GM18517 (cell line): ENCODE measurements around the gene PKNOX2.

Experiments
- ATAC-seq: cut with Tn5 transposase; IDR thresholded peaks from one replicate; pipeline ENCODE4 v1.9.1; 2021; ENCODE audit warnings: mild to moderate bottlenecking, moderate library complexity; ENCODE audit not compliant: unreplicated experiment

Gene PKNOX2

GRCh38 chr11:125426818-125427528 is 262.4 kb downstream of the PKNOX2 start:
- no peak for ATAC-seq

GRCh38 chr11:125428486-125429173 is 264.1 kb downstream of the PKNOX2 start:
- no peak for ATAC-seq

DNA sequence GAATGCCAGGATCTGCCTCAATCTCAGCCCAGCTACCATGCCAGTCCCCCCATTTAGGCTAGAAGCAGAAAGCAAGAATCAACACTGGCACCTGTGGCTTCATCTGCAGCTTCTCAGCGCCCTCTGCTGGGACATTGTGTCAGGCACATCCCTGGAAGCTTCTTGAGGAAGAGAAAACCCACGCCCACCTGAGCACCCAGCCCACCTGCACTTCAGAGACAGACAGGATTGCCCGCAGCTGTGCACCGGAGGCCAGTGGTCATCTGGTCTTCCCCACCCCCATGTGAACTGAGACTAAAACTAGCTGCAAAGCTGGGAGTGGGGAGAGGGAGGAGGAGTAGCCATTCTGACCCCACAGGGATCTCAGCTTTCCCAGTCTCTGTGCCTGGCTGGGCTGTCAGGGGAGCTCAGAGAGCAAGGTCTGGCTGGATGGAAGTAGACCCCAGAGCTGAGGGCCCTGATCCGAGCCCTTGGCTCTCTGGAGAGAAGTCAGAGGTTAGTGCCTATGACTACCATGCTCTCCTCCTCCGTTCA is 264.7 kb downstream of the PKNOX2 start:
- ATAC-seq: no peak

GRCh38 chr11:125429807-125430678 is 265.5 kb downstream of the PKNOX2 start:
- ATAC-seq: no peak

GRCh38 chr11:125431009-125431408 is 266.5 kb downstream of the PKNOX2 start:
- no peak for ATAC-seq

DNA sequence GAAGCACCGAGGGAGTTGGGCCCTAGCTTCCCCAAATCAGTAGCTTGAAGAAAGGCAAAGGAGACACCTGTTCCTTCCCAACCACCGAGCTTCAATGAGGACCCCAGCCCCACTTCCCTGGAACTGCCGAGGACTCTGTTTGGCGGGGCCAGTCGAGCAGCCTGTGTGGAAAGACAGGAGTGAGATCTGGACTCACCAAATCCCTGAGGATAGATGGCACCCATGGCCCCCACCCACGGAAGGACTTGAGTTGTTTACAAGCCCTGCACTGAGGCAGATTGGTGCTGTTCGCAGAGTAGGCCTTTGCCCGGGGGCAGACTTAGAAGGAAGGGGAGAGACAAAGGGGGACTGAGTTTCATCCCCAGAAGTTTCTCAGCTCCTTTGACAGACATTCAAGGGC is 266.9 kb downstream of the PKNOX2 start:
- no peak for ATAC-seq

GRCh38 chr11:125433454-125434121 is 269.0 kb downstream of the PKNOX2 start:
- no peak for ATAC-seq

DNA sequence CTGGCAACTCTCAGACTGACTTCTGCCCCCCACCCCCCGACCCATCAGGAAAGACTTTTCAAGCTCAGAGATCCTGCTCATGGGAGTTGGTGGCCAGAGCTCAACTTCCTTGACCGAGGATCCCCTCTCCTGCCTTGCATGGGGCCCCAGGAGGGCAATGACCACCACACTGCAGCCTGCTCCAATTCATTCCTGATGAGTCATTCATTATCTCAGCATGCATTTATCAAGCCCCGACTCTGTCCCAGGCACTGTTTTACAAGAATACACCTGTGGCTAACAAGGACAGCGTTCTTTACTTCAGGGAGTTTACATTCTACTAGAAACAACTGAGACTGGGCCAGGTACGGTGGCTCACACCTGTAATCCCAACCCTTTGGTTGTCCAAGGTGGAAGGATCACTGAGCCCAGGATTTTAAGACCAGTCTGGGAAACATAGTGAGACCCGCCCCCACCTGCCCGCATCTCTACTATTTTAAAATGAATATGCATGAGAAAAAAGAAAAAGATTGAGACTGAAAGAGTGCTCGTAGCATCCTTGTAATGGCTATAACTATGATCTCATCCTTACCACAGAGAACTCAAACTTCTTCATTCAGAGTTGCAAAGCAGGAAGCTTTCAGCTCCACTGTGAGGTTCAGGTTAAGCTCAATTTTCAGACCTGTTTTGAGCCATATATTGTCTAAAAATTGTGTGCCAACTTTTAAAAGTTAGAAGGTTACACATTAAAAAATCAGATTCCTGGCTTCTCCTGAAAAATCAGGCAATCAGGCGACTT is 271.1 kb downstream of the PKNOX2 start:
- ATAC-seq: no peak

DNA sequence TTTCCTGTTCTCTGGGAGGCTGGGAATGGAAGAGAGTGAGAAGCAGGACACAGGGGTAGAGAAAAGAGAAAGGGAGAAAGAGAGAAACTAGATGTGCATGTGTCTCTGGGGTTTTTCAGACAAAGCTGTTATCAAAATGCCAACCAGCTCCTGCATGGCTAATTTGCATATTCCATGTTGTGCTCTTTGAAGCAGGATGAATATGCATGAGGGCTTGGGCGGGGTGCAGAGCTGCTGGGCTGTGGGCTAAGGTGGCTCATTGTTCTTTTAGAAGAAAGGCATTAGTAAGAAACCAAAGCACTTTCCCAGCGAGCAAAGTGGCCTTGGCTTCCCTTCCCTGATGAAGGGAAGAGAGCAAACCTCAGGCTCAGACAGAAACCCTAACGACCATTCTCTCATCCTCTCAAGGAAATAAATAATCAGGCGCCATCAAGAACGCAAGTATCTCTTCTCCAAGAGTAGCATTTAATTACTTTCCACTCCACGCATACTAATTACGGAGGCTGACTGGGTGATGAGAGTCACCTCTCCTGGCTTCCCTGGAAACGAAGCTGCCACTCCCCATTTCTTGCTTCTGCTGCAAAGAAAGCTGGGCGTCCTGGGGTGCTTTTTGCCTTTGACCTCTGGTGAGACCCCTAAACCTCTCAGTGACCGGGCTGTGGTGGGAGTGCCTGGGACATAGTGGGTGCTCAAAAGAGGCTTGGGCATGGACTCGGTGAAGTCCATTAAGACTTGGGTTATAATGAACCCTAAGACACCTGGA is 277.3 kb downstream of the PKNOX2 start:
- no peak for ATAC-seq

- ATAC-seq: no peak
Observed at GRCh38 chr11:125442946-125443345, 278.4 kb downstream of the PKNOX2 start.

DNA sequence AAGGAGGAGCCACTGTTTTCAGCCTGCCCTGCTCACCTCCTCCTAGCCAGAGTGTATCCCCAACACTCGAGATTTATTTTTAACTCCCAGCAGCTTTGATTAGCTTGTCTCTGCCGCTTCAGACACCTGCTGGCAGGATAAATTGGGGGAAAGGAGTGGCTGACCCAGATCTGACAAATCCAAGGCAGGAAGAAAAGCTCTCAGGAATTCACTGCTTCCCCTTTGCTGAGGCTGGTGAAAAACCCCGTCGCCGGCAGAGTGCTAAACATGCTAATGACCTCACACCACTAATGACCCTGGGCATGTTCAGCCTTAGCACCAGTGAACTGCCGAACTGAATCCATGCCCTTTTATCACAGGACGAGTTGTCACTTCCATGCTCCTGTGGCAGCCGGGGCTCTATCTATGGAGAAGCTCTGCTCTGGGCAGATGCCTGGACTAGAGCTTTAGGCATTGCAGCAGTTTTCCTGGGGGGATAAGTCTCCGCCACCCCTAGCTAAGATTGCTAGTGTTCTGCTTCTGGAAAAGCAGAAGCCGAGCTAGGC is 279.3 kb downstream of the PKNOX2 start:
- ATAC-seq: no peak

DNA sequence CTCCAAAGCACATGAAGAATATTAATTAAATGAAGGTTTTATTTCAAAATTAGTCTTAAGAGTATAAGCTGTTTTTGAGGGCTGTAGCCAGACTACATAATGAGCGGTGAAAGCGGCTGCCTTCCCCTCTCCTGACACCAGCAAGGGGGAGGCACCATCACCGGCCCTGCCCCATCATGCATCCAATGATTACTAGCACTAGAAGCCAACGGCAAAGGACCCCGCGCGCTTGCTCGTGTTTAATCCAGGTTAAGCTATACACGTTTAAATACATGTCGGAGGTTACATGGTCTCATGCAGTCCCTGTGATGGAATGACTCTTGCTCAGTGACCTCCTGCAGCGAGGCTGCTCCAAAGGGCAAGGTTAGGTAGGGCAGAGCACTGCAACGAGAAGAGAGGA is 281.2 kb downstream of the PKNOX2 start:
- ATAC-seq: no peak

GRCh38 chr11:125446279-125446678 is 281.7 kb downstream of the PKNOX2 start:
- no peak for ATAC-seq

DNA sequence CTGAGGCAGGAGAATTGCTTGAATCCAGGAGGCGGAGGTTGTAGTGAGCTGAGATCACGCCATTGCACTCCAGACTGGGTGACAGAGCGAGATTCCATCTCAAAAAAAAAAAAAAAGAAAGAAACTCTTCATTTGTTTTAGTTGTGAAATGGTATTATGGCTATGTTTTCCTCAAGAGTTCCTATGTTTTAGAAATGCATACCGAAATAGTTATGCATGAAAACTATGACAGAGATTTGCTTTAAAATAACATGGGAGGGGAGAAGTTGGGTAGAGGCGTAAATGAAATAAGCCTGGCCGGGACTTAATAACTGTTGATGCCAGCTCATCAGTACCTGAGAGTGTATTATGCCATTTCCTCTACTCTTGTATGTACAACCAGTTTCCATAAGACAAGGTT is 283.2 kb downstream of the PKNOX2 start:
- ATAC-seq: no peak

DNA sequence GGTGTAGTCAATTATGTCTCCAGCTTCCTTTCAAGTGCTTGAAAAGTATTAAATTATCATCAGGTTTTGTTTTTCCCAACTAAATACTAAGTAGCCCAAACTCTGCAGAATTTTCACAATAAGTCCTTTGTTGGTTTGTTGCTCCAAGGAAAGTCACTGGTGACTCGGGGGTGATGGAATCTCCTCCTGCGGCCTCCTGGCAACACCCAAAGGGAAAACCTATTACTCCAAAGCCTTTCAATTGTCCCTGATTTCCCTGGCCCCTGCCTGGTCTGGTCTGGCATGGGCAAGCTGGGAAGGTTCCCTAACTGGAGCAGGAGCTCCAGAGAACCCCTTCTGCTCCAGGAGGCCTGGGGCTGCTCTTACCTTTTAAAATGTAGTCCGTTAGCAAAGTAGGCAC is 283.6 kb downstream of the PKNOX2 start:
- ATAC-seq: no peak

GRCh38 chr11:125449565-125449964 is 285.0 kb downstream of the PKNOX2 start:
- ATAC-seq: no peak

- no peak for ATAC-seq
Observed at GRCh38 chr11:125451400-125452124, 287.0 kb downstream of the PKNOX2 start.

DNA sequence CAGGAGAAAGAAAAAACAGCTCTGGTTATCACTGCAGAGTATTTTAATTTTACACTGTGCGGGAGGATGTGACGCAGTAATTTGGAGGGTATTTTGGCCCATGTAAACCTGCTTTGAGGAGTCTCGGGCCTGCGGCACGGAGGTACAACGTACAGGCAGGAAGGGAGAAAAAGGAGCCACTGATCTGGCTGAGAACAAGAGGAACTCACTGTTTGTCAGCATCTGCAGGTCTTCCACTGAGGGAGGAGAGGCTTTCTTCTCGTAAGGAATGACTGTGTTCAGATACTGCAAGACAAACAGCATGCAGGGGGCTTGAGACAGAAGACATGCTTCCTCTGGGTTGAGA is 287.5 kb downstream of the PKNOX2 start:
- ATAC-seq: no peak

- no peak for ATAC-seq
Observed at GRCh38 chr11:125454047-125454446, 289.5 kb downstream of the PKNOX2 start.
